Adrenal gland (tissue), 5 donors: ENCODE results near the gene SYCE3.

Source experiments
- CTCF ChIP-seq, 6 experiments: fragments of 450-650 bp in 4 of 6; fragments of 200-600 bp in 2 of 6; sonication (generic) in 1 of 6; IDR thresholded peaks; 1 replicate in 5 of 6; 2 replicates in 1 of 6; pipeline versions ENCODE4 v1.5.1 to v1.8.0; 2016 to 2021; ENCODE audit warnings: antibody characterized with exemption in 6 of 6, mild to moderate bottlenecking in 2 of 6, moderate library complexity in 1 of 6
- POLR2A ChIP-seq, 2 donors: fragments of 450-650 bp; IDR thresholded peaks; one replicate each; pipeline ENCODE4 v1.6.1; 2017; ENCODE audit warnings: antibody characterized with exemption in 2 of 2, mild to moderate bottlenecking in 2 of 2, moderate library complexity in 1 of 2
- donor health status: DM: no; HTN: no; CAD: no.

GRCh38 chr22:50532824-50533796, 29.6 kb downstream of the SYCE3 start:
- no peak for TF ChIP-seq POLR2A (IDR thresholded peaks at IDR 0.05)
- no peak for TF ChIP-seq CTCF (IDR thresholded peaks at IDR 0.05)
